ENCODE measurements around the gene DNAJA4.

Gene DNAJA4

DNA sequence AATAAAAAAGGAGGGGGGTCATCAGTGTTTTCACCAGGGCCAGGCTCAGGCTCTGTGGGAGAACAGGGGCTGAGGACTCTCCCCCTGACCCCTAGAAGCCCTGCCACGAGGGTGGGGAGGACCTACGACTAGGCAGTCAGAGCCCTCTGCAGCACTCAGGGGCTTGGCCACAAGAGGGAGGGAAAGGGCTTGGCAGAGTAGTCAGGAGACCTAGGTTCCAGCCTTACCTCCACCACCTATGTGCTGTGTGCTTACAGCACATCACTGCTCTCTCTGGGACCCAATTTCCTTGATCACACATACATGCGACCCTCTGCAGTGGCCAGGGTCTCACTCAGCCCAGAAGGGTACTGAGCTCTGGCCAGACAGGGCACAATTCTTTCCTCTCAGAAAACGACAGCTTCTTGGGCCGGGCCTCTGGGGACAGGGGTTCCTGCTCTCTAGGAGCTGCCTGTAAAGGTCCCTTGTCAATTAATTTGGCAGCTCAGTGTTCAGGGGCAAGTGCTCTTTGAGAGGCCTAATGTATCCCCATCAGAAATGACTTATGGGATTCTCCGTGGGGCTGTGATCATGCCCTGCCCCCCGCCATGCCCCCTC, 51.4 kb downstream of the DNAJA4 start:
- Histone ChIP-seq H3K4me3 (ENCODE audit: low read depth, low read length) (no peak overlapping the region), H3K36me3 (replicated peaks) (no peaks in the 10 kb centered on the region), H3K27me3 (replicated peaks) (no peaks in the 10 kb centered on the region), H3K27ac (no peak overlapping the region)
- in situ Hi-C loops (cut with HindIII; ENCODE audit: low pct_ligation_motif_present, low sequenced_read_pairs), result no loop called here
- TF ChIP-seq, protein P1, sequence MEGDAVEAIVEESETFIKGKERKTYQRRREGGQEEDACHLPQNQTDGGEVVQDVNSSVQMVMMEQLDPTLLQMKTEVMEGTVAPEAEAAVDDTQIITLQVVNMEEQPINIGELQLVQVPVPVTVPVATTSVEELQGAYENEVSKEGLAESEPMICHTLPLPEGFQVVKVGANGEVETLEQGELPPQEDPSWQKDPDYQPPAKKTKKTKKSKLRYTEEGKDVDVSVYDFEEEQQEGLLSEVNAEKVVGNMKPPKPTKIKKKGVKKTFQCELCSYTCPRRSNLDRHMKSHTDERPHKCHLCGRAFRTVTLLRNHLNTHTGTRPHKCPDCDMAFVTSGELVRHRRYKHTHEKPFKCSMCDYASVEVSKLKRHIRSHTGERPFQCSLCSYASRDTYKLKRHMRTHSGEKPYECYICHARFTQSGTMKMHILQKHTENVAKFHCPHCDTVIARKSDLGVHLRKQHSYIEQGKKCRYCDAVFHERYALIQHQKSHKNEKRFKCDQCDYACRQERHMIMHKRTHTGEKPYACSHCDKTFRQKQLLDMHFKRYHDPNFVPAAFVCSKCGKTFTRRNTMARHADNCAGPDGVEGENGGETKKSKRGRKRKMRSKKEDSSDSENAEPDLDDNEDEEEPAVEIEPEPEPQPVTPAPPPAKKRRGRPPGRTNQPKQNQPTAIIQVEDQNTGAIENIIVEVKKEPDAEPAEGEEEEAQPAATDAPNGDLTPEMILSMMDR (IDR thresholded peaks at IDR 0.05; ENCODE audit: low read depth, low read length, missing control alignments), result peak; percentile 62
- no peak for DNase-seq

- H3K27ac ChIP-seq, result no peak overlapping the region
- no peak overlapping the region for H3K4me3 ChIP-seq (ENCODE audit: low read depth, low read length)
- DNase-seq, result no peak
- in situ Hi-C loops (cut with HindIII; ENCODE audit: low pct_ligation_motif_present, low sequenced_read_pairs), result no loop called here
- H3K36me3 ChIP-seq (replicated peaks), result no peaks in the 10 kb centered on the region
- TF ChIP-seq, protein P1 (IDR thresholded peaks at IDR 0.05; ENCODE audit: low read depth, low read length, missing control alignments), result no peak
- H3K27me3 ChIP-seq (replicated peaks), result no peaks in the 10 kb centered on the region
These were observed 52.1 kb downstream of the DNAJA4 start for GRCh38 chr15:78316283-78317083.

GRCh38 chr15:78317145-78317836, 52.9 kb downstream of the DNAJA4 start:
- in situ Hi-C loops (cut with HindIII; ENCODE audit: low pct_ligation_motif_present, low sequenced_read_pairs), result no loop called here
- Histone ChIP-seq H3K36me3 (replicated peaks) (no peaks in the 10 kb centered on the region), H3K4me3 (ENCODE audit: low read depth, low read length) (no peak overlapping the region), H3K27ac (no peak overlapping the region), H3K27me3 (replicated peaks) (no peaks in the 10 kb centered on the region)
- TF ChIP-seq, protein P1 (IDR thresholded peaks at IDR 0.05; ENCODE audit: low read depth, low read length, missing control alignments), result peak; percentile 46
- DNase-seq, result no peak

GRCh38 chr15:78319588-78319987, 55.2 kb downstream of the DNAJA4 start:
- TF ChIP-seq, protein P1 (IDR thresholded peaks at IDR 0.05; ENCODE audit: low read depth, low read length, missing control alignments), result no peak
- H3K27ac ChIP-seq, result no peak overlapping the region
- H3K36me3 ChIP-seq (replicated peaks), result no peaks in the 10 kb centered on the region
- no peak overlapping the region for H3K4me3 ChIP-seq (ENCODE audit: low read depth, low read length)
- H3K27me3 ChIP-seq (replicated peaks), result no peaks in the 10 kb centered on the region
- DNase-seq, result no peak
- in situ Hi-C loops (cut with HindIII; ENCODE audit: low pct_ligation_motif_present, low sequenced_read_pairs), result no loop called here

DNA sequence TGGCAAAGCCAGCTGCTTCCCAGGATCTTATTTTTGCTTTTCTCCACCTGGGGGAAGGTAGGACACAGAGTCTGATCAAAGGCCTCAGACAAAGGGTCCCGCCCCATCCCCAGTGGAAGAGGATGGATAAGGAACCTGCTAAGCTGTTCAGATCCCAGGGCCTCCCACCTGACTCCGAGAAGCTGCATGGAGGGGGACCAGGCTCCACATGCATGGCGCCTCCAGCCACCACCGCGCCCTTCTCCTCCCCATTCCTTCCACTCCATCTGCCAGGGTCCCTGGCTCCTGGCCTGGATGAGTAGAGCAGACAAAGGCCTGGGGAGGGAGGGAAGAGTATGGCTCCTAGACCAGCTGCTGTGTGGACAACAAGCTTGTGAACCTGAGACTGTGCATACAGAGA, 55.8 kb downstream of the DNAJA4 start:
- Histone ChIP-seq H3K4me3 (ENCODE audit: low read depth, low read length) (no peak overlapping the region), H3K36me3 (replicated peaks) (no peaks in the 10 kb centered on the region), H3K27me3 (replicated peaks) (no peaks in the 10 kb centered on the region), H3K27ac (no peak overlapping the region)
- TF ChIP-seq, protein P1 (IDR thresholded peaks at IDR 0.05; ENCODE audit: low read depth, low read length, missing control alignments), result no peak
- in situ Hi-C loops (cut with HindIII; ENCODE audit: low pct_ligation_motif_present, low sequenced_read_pairs), result no loop called here
- DNase-seq, result no peak
